K562 (cell line): Measurements from ENCODE around the gene SOX15. TPM values are rescaled to one million over a fixed set of nuclear protein-coding genes. Genes with fewer than 3 reads are reported as not detected.
A peak's percentile ranks its signal among the peaks of the same experiment; 100 is the strongest.

Experiments used
- ATAC-seq: fragments of 200-7000 bp; cut with Tn5 transposase; 3 replicates; pipeline ENCODE4 v1.9.1; 2020; ENCODE audit warnings: moderate library complexity
- BruUV-seq: library from RNA; stranded (reverse); fragments of 400-500 nt; replicated peaks from 2 replicates; lab custom pipeline; 2021; lab: Mats Ljungman, UMichigan
- CTCF ChIA-PET: fragments of 300-600 bp; formaldehyde crosslinking; extraction: SDS; loops from one replicate; lab custom pipeline; 2021; ENCODE audit warnings: low intra/inter-chr PET ratio; lab: Yijun Ruan, JAX
- POLR2A ChIA-PET: fragments of 300-600, 350-650 bp; sonication (Branson Sonifier 250); formaldehyde crosslinking; extraction: SDS; loops from one replicate; lab custom pipeline; 2021; ENCODE audit warnings: antibody characterized with exemption, inconsistent platforms; lab: Yijun Ruan, JAX
- DNase-seq, 4 experiments: peaks; one replicate each; pipeline versions ENCODE4 v3.0.0 to v3.0.0-alpha.2; 2011 to 2018; ENCODE audit warnings: low spot score in 3 of 4, mixed read lengths in 3 of 4; ENCODE audit errors: extremely low read depth in 1 of 4
- FAIRE-seq: peaks from 2 replicates; lab custom pipeline; 2011; peaks lifted over from hg19 to GRCh38; lab: Jason Lieb, UNC
- H2AFZ ChIP-seq: 2 replicates; pipeline ENCODE4 v1.6.0; 2011; ENCODE audit warnings: low read depth, low read length, control low read depth, inconsistent platforms
- H3K27ac ChIP-seq: fragments of 200-600 bp; 3 replicates; pipeline ENCODE4 v1.8.0; 2011; ENCODE audit warnings: low read depth, mild to moderate bottlenecking, control low read depth, inconsistent platforms, low read length, moderate library complexity, mixed read lengths; ENCODE audit errors: extremely low read depth
- H3K27me3 ChIP-seq, 2 experiments: fragments of 300-600 bp in 1 of 2; 2 replicates in 1 of 2; 3 replicates in 1 of 2; pipeline versions ENCODE4 v1.6.0 to v1.8.0; 2011; ENCODE audit warnings: inconsistent platforms in 2 of 2, low read length in 2 of 2, mild to moderate bottlenecking in 1 of 2, mixed read lengths in 1 of 2, moderate library complexity in 1 of 2; ENCODE audit not compliant: control insufficient read depth in 2 of 2, insufficient read depth in 2 of 2
- H3K36me3 ChIP-seq: fragments of 300-600 bp; 3 replicates; pipeline ENCODE4 v1.8.0; 2011; ENCODE audit warnings: mild to moderate bottlenecking, low read length, inconsistent platforms; ENCODE audit not compliant: control insufficient read depth, insufficient read depth
- H3K4me1 ChIP-seq, 2 experiments: fragments of 200-600 bp in 1 of 2; replicated peaks in 1 of 2; 2 replicates in 1 of 2; 3 replicates in 1 of 2; pipeline versions ENCODE4 v1.5.1 to v1.8.0; 2011; ENCODE audit warnings: inconsistent platforms in 2 of 2, low read length in 2 of 2, mild to moderate bottlenecking in 1 of 2, mixed read lengths in 1 of 2, moderate library complexity in 1 of 2; ENCODE audit not compliant: control insufficient read depth in 2 of 2, insufficient read depth in 2 of 2
- H3K4me2 ChIP-seq: 2 replicates; pipeline ENCODE4 v1.6.1; 2011; ENCODE audit warnings: low read length, control low read depth, inconsistent platforms, mixed read lengths; ENCODE audit not compliant: insufficient read depth
- H3K4me3 ChIP-seq: fragments of 200-600 bp; sonication (generic), shearing (Covaris generic); 2 replicates; pipeline ENCODE4 v1.5.1; 2016; ENCODE audit warnings: control low read depth, inconsistent platforms
- H3K79me2 ChIP-seq: fragments of 200-600 bp; 3 replicates; pipeline ENCODE4 v1.8.0; 2011; ENCODE audit warnings: low read length, inconsistent platforms; ENCODE audit not compliant: control insufficient read depth, insufficient read depth
- H3K9ac ChIP-seq, 2 experiments: 2 replicates each; pipeline versions ENCODE4 v1.6.0 to v1.6.1; 2011; ENCODE audit warnings: low read depth in 2 of 2, low read length in 2 of 2, control low read depth in 1 of 2, inconsistent platforms in 1 of 2, mild to moderate bottlenecking in 1 of 2, mixed read lengths in 1 of 2; ENCODE audit not compliant: insufficient read depth in 1 of 2
- H3K9me1 ChIP-seq: one replicate; pipeline ENCODE4 v1.6.0; 2011; ENCODE audit warnings: inconsistent platforms, mild to moderate bottlenecking, low read length, moderate library complexity; ENCODE audit not compliant: control insufficient read depth, insufficient read depth
- H3K9me3 ChIP-seq: replicated peaks from 2 replicates; pipeline ENCODE4 v1.5.1; 2011; ENCODE audit warnings: low read depth, low read length, inconsistent platforms; ENCODE audit not compliant: control insufficient read depth, insufficient read depth
- H4K20me1 ChIP-seq: replicated peaks from 2 replicates; pipeline ENCODE4 v1.6.1; 2011; ENCODE audit warnings: low read length, inconsistent platforms, mixed read lengths; ENCODE audit not compliant: control insufficient read depth, insufficient read depth
- MEIS2 ChIP-seq: fragments of 450-650 bp; IDR thresholded peaks from 2 replicates; pipeline ENCODE4 v1.6.1; 2014; ENCODE audit warnings: mild to moderate bottlenecking; ENCODE audit not compliant: partially characterized antibody
- NFE2 ChIP-seq: IDR thresholded peaks from 2 replicates; pipeline ENCODE4 v1.6.1; 2014; ENCODE audit warnings: antibody characterized with exemption, low read depth
- ZNF174 ChIP-seq: fragments of 250-450 bp; sonication (Bioruptor Pico); IDR thresholded peaks from 2 replicates; pipeline ENCODE4 v1.4.0; 2020; ENCODE audit warnings: mild to moderate bottlenecking
- WGBS: fragments of 100-300 bp; shearing (Covaris generic); methylation state at CpG from one replicate; pipeline ENCODE4 v1.1.6; 2016; ENCODE audit warnings: low coverage, mixed read lengths; ENCODE audit not compliant: insufficient coverage; ENCODE audit errors: missing lambda C conversion rate; 5-methylcytosine and 5-hydroxymethylcytosine counted together
- in situ Hi-C: fragments of 300-500 bp; cut with MboI; formaldehyde crosslinking; loops from 4 replicates; pipeline ENCODE4 v1.15.0; 2018; ENCODE audit warnings: inconsistent platforms, mixed read lengths
- intact Hi-C: fragments of 100-400 bp; cut with micrococcal nuclease; formaldehyde crosslinking; loops from 2 replicates; pipeline ENCODE4 v1.14.2; 2022
- polyA plus RNA-seq, 8 experiments: library from polyadenylated mRNA; depleted of rRNA in 4 of 8; stranded (reverse) in 5 of 8; unstranded in 3 of 8; fragments of >200 nt; fragmentation: Nextera tagmentation in 2 of 8; fragmentation: Illumina TruSeq in 1 of 8; extraction: Ambion mirVana in 2 of 8; extraction: Trizol in 1 of 8; gene quantifications; 2 replicates each; pipeline versions ENCODE4 v1.2.1 to v1.2.3, GENCODE V29; 2011 to 2014; ENCODE audit warnings: inconsistent platforms in 1 of 8, missing spikeins in 1 of 8
- total RNA-seq, 7 experiments: library from RNA; depleted of rRNA in 6 of 7; stranded (reverse); fragments of >200 nt in 6 of 7; fragmentation: Illumina TruSeq in 2 of 7; extraction: Trizol in 2 of 7; gene quantifications; 2 replicates each; pipeline versions ENCODE4 v1.2.1 to v1.2.3, GENCODE V29; 2011 to 2021; ENCODE audit warnings: low replicate concordance in 1 of 7
- TF ChIP-seq, protein P1 (sequence below): fragments of 200-800 bp; sonication (Bioruptor generic); IDR thresholded peaks from 2 replicates; pipeline ENCODE4 v1.6.1; 2016; ENCODE audit warnings: missing genetic modification characterization, missing compliant biosample characterization
- TF ChIP-seq, protein P2 (sequence below): sonication (generic); formaldehyde crosslinking; IDR thresholded peaks from 2 replicates; pipeline ENCODE4 v1.5.0; 2020; ENCODE audit warnings: missing genetic modification reagents
- TF ChIP-seq, protein P3 (sequence below): sonication (generic); formaldehyde crosslinking; IDR thresholded peaks from 2 replicates; pipeline ENCODE4 v1.9.0; 2022; ENCODE audit warnings: mild to moderate bottlenecking, missing genetic modification reagents
- TF ChIP-seq, protein P4 (sequence below), 2 experiments: IDR thresholded peaks in 1 of 2; conservative IDR thresholded peaks in 1 of 2; 2 replicates each; pipeline ENCODE4 v1.6.1; 2016; ENCODE audit warnings: low read depth in 2 of 2, mild to moderate bottlenecking in 1 of 2, missing compliant biosample characterization in 1 of 2, missing genetic modification characterization in 1 of 2, moderate library complexity in 1 of 2

The SOX15 gene
- total and polyA plus RNA-seq, 9 of the 15 experiments (the other 6 are each of a cell fraction or from before 2014, with no cell fraction given), result 0.07 to 0.33 (median 0.19) TPM; not detected in 5

DNA sequence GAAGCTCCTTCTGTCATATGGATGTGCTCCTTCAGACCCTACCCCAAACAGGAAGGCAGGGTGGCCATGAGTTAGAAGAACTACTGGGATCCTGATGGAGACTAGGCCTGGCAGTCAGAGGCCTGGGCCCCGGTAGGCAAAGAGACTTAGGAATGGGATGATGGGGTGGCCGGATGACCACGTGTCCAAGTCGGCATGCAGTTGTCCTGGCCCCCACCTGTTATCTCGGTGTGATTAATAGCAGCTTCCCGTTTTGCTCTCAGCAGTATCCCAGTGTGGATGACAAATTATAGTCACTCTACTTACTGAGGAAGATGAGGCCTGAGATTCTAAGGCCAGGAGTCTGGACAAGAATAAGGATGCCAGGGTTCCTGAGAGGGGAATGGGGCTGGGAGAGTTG, 39.5 kb downstream of the SOX15 start:
- no peaks in the 10 kb centered on the region for H3K27me3 ChIP-seq
- H3K4me3 ChIP-seq, result no peak overlapping the region
- ChIA-PET CTCF (no interaction called here), POLR2A (interaction anchor here (0.6 to 0.7 kb wide), 3 partner anchors 9 to 37 kb away, joined by 3 to 5 read pairs (median 3); no protein-coding TSS in a partner anchor)
- H4K20me1 ChIP-seq, result no peaks in the 10 kb centered on the region
- no peaks in the 10 kb centered on the region for H3K9me3 ChIP-seq
- peaks cover 8 to 25% of the 10 kb centered on the region in 2 experiments; a peak in 4 of 5 replicates for H3K4me1 ChIP-seq
- no peaks in the 10 kb centered on the region for H3K79me2 ChIP-seq
- BruUV-seq, result no TSS peak
- DNase-seq, result no peak
- no peaks in the 10 kb centered on the region for H3K36me3 ChIP-seq
- in situ Hi-C loops, result loop anchor here (10.0 to 25.0 kb wide), 2 partner anchors 196 to 513 kb away; partner anchors contain the start of genes KCTD11, SLC16A11, SLC16A13 and TMEM95
- H3K9me1 ChIP-seq, result no peaks in the 10 kb centered on the region
- no peak for ATAC-seq
- H3K9ac ChIP-seq, result no peak overlapping the region
- no peak for TF ChIP-seq ZNF174 (CRISPR knock-in tag)
- TF ChIP-seq NFE2, result no peak
- TF ChIP-seq MEIS2, result peak; percentile 52
- TF ChIP-seq, protein P1, sequence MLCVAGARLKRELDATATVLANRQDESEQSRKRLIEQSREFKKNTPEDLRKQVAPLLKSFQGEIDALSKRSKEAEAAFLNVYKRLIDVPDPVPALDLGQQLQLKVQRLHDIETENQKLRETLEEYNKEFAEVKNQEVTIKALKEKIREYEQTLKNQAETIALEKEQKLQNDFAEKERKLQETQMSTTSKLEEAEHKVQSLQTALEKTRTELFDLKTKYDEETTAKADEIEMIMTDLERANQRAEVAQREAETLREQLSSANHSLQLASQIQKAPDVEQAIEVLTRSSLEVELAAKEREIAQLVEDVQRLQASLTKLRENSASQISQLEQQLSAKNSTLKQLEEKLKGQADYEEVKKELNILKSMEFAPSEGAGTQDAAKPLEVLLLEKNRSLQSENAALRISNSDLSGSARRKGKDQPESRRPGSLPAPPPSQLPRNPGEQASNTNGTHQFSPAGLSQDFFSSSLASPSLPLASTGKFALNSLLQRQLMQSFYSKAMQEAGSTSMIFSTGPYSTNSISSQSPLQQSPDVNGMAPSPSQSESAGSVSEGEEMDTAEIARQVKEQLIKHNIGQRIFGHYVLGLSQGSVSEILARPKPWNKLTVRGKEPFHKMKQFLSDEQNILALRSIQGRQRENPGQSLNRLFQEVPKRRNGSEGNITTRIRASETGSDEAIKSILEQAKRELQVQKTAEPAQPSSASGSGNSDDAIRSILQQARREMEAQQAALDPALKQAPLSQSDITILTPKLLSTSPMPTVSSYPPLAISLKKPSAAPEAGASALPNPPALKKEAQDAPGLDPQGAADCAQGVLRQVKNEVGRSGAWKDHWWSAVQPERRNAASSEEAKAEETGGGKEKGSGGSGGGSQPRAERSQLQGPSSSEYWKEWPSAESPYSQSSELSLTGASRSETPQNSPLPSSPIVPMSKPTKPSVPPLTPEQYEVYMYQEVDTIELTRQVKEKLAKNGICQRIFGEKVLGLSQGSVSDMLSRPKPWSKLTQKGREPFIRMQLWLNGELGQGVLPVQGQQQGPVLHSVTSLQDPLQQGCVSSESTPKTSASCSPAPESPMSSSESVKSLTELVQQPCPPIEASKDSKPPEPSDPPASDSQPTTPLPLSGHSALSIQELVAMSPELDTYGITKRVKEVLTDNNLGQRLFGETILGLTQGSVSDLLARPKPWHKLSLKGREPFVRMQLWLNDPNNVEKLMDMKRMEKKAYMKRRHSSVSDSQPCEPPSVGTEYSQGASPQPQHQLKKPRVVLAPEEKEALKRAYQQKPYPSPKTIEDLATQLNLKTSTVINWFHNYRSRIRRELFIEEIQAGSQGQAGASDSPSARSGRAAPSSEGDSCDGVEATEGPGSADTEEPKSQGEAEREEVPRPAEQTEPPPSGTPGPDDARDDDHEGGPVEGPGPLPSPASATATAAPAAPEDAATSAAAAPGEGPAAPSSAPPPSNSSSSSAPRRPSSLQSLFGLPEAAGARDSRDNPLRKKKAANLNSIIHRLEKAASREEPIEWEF, result no peak
- TF ChIP-seq, protein P2, sequence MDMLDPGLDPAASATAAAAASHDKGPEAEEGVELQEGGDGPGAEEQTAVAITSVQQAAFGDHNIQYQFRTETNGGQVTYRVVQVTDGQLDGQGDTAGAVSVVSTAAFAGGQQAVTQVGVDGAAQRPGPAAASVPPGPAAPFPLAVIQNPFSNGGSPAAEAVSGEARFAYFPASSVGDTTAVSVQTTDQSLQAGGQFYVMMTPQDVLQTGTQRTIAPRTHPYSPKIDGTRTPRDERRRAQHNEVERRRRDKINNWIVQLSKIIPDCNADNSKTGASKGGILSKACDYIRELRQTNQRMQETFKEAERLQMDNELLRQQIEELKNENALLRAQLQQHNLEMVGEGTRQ, result no peak
- TF ChIP-seq, protein P3, sequence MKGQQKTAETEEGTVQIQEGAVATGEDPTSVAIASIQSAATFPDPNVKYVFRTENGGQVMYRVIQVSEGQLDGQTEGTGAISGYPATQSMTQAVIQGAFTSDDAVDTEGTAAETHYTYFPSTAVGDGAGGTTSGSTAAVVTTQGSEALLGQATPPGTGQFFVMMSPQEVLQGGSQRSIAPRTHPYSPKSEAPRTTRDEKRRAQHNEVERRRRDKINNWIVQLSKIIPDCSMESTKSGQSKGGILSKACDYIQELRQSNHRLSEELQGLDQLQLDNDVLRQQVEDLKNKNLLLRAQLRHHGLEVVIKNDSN (CRISPR knock-in tag), result 0 out of 2 replicates have a peak, but pooled peaks have one; percentile 35
- TF ChIP-seq, protein P4, sequence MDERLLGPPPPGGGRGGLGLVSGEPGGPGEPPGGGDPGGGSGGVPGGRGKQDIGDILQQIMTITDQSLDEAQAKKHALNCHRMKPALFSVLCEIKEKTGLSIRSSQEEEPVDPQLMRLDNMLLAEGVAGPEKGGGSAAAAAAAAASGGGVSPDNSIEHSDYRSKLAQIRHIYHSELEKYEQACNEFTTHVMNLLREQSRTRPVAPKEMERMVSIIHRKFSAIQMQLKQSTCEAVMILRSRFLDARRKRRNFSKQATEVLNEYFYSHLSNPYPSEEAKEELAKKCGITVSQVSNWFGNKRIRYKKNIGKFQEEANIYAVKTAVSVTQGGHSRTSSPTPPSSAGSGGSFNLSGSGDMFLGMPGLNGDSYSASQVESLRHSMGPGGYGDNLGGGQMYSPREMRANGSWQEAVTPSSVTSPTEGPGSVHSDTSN (CRISPR knock-in tag; IDR thresholded peaks at IDR 0.05; ENCODE audit: low read depth), result no peak
- TF ChIP-seq, protein P4 (tag; conservative IDR thresholded peaks at IDR 0.05; ENCODE audit: low read depth), result 0 out of 2 replicates have a peak, but pooled peaks have one; percentile 35
- 10% methylated on average over 6 of the region's 6 CpGs for WGBS
- H2AFZ ChIP-seq, result no peak overlapping the region
- FAIRE-seq, result no peak
- H3K27ac ChIP-seq, result no peak overlapping the region
- H3K4me2 ChIP-seq, result no peak overlapping the region
- intact Hi-C loops, result no loop called here
